ENCODE data around the gene CYS1. TPM values are rescaled to one million over a fixed set of nuclear protein-coding genes. Genes with fewer than 3 reads are reported as not detected.
A peak's percentile ranks its signal among the peaks of the same experiment; 100 is the strongest.

CYS1 gene
- total and polyA plus RNA-seq, 2 donors (not counting 3 experiments of a cell fraction or from before 2014, with no cell fraction given): not detected

DNA sequence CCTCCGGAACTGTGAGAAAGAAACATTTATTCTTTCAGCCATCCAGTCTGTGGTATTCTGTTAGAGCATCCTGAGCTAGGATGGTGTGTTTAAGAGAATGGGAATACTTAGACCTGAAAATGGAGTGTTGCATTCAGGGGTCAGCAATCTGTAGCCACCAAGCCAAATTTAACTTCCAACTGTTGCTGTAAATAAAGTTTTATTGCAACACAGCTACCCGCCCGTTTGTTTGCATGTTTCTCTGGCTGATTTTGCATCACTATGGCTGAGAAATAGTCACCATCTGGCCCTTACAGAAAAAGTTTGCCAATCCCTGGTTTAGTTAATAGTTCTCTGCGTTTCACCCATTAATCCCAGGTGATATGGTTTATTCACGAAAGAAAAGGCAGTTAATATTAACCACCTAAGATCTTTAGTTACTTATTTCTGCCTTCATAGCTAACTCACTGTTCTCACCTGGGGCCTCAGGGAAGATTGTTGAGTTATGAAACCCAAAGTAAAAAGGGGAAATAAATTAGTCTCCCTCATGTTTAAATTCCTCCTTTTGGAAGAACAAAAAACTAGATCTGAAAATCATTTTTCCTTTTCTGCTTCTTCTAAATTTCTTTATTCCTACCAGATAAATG is 9.5 kb upstream of the CYS1 start:
- H3K79me2 ChIP-seq (ENCODE audit: control insufficient read depth, insufficient read depth, low read length): no peaks in the 10 kb centered on the region
- peaks cover 29 to 38% of the 10 kb centered on the region in 2 experiments for H3K27me3 ChIP-seq (ENCODE audit: control insufficient read depth in 2 of 2, insufficient read depth in 2 of 2, low read length in 2 of 2)
- no TSS peak for BruUV-seq (replicated peaks)
- no peak overlapping the region for H2AFZ ChIP-seq (ENCODE audit: low read depth, low read length)
- H3K4me1 ChIP-seq (ENCODE audit: control insufficient read depth, extremely low read depth, insufficient read depth, low read length): no peaks in the 10 kb centered on the region
- no peak for DNase-seq (ENCODE audit: low read depth, low spot score)
- ChIA-PET POLR2A (no interaction called here), CTCF (interaction anchor here (0.9 to 20.2 kb wide), 4 partner anchors 7 to 345 kb away, joined by 3 to 485 read pairs (median 10); partner anchors contain the start of gene CYS1)
- no peaks in the 10 kb centered on the region for H3K9me1 ChIP-seq (replicated peaks; ENCODE audit: control insufficient read depth, extremely low read depth, insufficient read depth, low read length)
- H3K27ac ChIP-seq (ENCODE audit: insufficient read depth, low read depth, low read length): no peak overlapping the region
- intact Hi-C loops (cut with micrococcal nuclease) (no loop called here), dilution Hi-C loops (cut with MboI; ENCODE audit: extremely low pct_ligation_motif_present, low sequenced_read_pairs) (no loop called here)
- no peaks in the 10 kb centered on the region for H4K20me1 ChIP-seq (replicated peaks; ENCODE audit: control insufficient read depth, extremely low read depth, insufficient read depth, low read length)
- H3K4me2 ChIP-seq (ENCODE audit: insufficient read depth, low read length): no peak overlapping the region
- TF ChIP-seq JUN (IDR thresholded peaks at IDR 0.05; ENCODE audit: borderline replicate concordance, insufficient read depth, insufficient read length, low read depth): no peak
- TF ChIP-seq, protein P1, sequence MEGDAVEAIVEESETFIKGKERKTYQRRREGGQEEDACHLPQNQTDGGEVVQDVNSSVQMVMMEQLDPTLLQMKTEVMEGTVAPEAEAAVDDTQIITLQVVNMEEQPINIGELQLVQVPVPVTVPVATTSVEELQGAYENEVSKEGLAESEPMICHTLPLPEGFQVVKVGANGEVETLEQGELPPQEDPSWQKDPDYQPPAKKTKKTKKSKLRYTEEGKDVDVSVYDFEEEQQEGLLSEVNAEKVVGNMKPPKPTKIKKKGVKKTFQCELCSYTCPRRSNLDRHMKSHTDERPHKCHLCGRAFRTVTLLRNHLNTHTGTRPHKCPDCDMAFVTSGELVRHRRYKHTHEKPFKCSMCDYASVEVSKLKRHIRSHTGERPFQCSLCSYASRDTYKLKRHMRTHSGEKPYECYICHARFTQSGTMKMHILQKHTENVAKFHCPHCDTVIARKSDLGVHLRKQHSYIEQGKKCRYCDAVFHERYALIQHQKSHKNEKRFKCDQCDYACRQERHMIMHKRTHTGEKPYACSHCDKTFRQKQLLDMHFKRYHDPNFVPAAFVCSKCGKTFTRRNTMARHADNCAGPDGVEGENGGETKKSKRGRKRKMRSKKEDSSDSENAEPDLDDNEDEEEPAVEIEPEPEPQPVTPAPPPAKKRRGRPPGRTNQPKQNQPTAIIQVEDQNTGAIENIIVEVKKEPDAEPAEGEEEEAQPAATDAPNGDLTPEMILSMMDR (IDR thresholded peaks at IDR 0.05; ENCODE audit: extremely low read depth in 1 of 2, insufficient read depth in 1 of 2, low read depth in 1 of 2, low read length in 2 of 2): no peak
- no peak for TF ChIP-seq MAX (IDR thresholded peaks at IDR 0.05; ENCODE audit: insufficient read depth, insufficient read length)
- TF ChIP-seq EZH2 (IDR thresholded peaks at IDR 0.05; ENCODE audit: borderline replicate concordance, low read depth, low read length, severe bottlenecking): no peak
- no peak for TF ChIP-seq MYC (IDR thresholded peaks at IDR 0.05; ENCODE audit: low read depth, low read length)
- peak; percentile 44 for FAIRE-seq
- H3K9me3 ChIP-seq (replicated peaks; ENCODE audit: control insufficient read depth, insufficient read depth, low read length): no peaks in the 10 kb centered on the region
- H3K9ac ChIP-seq (replicated peaks; ENCODE audit: extremely low read depth, insufficient read depth, low read length): no peak overlapping the region
- no peaks in the 10 kb centered on the region for H3K36me3 ChIP-seq (ENCODE audit: control insufficient read depth in 2 of 2, extremely low read depth in 1 of 2, insufficient read depth in 2 of 2, low read length in 2 of 2)
- H3K4me3 ChIP-seq (replicated peaks in 1 of 3; ENCODE audit: insufficient read depth in 1 of 3, low read depth in 1 of 3, low read length in 3 of 3): no peak overlapping the region

All from endothelial cell of umbilical vein (primary cell).